ENCODE results near the gene ANKRD18A.
"Not testable (repeated sequence)": the region's sequence is repeated elsewhere in the genome, so short reads cannot be mapped to it uniquely, and the experiment has no call there.

ANKRD18A gene

DNA sequence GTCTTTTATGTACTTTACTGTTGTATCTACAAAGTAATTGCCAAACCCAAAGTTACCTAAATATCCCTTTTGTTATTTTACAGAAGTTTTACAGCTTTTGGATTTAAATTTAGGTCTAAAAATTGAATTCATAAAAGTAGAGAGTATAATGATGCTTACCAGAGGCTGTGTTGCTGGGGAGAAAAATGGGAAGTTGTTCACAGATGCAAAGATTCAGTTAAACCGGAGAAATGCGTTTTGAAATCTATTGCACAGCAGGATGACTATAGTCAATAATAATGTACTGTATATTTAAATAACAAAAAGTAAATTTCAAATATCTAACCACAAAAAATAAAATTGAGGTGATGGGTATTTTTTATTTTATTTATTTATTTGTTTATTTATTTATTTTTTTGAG lies 2.6 kb upstream of the ANKRD18A start:
- DNase-seq = peak in 2 of 3 donors; percentile 1 to 15

- DNase-seq = peak in 1 of 3 donors; percentile 12
These were observed 1.9 kb upstream of the ANKRD18A start for GRCh38 chr9:38622288-38622674.

- DNase-seq = peak in 2 of 3 donors; percentile 13 to 41
These were observed 1.3 kb upstream of the ANKRD18A start for GRCh38 chr9:38621434-38622287.

- DNase-seq = peak; percentile 12 to 25 (median 17)
These were observed 594 bp downstream of the ANKRD18A start for GRCh38 chr9:38619556-38620447.

- not testable (repeated sequence) for DNase-seq
These were observed 22.2 kb downstream of the ANKRD18A start for GRCh38 chr9:38598029-38598745.

- DNase-seq = not testable (repeated sequence)
These were observed 25.3 kb downstream of the ANKRD18A start for GRCh38 chr9:38595117-38595516.

GRCh38 chr9:38591346-38592063 lies 28.9 kb downstream of the ANKRD18A start:
- not testable (repeated sequence) for DNase-seq

GRCh38 chr9:38583765-38584164 lies 36.6 kb downstream of the ANKRD18A start:
- not testable (repeated sequence) for DNase-seq

- not testable (repeated sequence) for DNase-seq
These were observed 40.3 kb downstream of the ANKRD18A start for GRCh38 chr9:38580112-38580511.

- not testable (repeated sequence) for DNase-seq
These were observed 44.2 kb downstream of the ANKRD18A start for GRCh38 chr9:38576181-38576580.

DNA sequence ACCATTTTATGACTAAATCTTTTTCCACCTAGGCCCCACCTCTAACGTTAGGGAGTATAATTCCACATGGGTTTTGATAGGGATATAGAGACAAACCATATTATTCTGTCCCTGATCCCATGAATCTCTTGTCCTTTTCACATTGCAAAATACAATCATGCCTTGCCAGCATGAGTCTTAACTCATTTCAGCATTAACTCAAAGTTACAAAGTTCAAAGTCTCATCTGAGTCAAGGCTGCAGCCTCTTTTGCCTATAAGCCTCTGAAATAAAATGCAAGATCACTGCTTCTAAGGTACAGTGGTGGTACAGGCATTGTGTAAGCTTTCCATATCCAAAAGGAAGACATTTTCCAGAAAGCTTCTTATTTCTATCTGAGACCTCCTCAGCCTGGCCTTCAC lies 54.3 kb downstream of the ANKRD18A start:
- not testable (repeated sequence) for DNase-seq

- not testable (repeated sequence) for DNase-seq
These were observed 55.2 kb downstream of the ANKRD18A start for GRCh38 chr9:38565178-38565577.

GRCh38 chr9:38563911-38564310 lies 56.5 kb downstream of the ANKRD18A start:
- DNase-seq = not testable (repeated sequence)

DNA sequence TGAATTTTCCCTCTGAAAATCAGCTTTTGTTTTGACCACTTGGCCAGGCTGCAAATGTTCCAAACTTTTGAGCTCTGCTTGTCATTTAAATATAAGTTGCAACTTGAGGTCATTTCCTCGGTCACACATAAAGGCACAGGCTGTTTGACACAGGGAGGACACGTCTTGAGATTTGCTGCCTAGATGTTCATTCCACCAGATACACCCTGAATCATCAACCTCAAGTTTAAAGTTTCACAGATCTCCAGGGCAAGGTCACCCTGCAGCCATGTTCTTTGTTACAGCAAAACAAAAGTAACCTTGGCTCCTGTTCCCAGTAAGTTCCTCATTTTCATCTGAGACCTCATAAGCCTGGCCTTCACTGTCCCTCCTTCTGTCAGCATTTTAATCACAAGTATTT lies 59.3 kb downstream of the ANKRD18A start:
- not testable (repeated sequence) for DNase-seq

DNA sequence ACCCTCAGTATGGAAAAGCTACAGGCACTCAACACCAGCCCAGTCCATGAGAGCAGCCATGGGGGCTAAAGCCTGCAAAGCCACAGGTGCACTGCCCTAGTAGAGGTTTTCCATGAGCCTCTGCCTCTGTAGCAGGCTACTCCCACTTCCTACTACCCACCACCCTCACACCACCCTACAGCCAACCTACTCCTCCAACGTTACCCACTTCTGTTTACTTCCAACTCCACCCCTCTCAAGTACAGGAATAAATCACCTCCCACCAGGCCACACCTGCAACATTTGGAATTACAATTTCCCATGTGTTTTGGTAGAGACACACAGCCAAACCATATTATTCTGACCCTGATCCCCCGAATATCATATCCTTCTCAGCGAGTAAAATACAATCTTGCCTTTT lies 61.2 kb downstream of the ANKRD18A start:
- DNase-seq = not testable (repeated sequence)

DNA sequence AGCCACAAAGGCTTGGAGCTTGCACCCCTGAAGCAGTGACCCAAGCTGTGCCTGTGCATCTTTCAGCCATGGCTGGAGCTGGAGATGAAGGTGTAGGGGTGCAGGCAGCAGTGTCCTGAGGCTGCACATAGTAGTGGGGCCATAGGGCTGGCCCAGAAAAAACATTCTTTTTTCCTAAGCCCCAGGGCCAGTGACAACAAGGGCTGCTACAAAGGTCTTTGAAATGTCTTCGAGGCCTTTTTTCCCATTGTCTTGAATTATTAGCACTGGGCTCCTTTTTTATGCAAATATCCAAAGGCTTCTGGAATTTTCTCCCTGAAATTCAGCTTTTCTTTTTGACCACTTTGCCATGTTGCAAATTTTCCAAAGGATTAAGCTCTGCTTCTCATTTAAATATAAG lies 62.6 kb downstream of the ANKRD18A start:
- not testable (repeated sequence) for DNase-seq

DNA sequence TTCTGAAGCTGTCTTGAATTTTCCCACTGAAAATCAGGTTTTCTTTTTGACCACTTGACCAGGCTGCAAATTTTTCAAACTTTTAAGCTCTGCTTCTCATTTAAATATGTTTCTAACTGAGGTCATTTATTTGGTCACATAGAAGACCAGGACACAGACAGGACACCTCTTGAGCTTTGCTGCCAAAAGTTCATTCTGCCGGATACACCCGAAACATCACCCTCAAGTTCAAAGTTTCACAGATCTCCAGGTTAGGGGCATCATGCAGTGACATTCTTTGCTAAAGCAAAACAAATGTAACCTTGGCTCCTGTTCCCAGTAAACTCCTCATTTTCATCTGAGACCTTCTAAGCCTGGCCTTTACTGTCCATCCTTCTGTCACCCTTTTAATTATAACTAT lies 65.4 kb downstream of the ANKRD18A start:
- DNase-seq = not testable (repeated sequence)

DNA sequence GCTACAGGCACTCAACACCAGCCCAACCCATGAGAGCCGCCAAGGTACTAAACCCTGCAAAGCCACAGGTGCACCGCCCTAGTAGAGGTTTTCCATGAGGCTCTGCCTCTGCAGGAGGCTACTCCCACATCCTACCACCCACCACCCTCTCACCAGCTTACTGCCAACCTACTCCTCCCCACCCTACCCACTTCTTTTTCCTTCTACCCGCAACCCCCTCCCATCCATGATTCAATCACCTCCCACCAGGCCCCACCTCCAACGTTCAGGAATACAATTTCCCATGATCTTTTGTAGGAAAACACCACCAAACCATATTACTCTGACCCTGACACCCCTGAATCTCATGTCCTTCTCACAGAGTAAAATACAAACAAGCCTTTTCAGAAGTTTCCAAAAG lies 67.4 kb downstream of the ANKRD18A start:
- DNase-seq = not testable (repeated sequence)

- DNase-seq = peak in 2 of 3 donors; percentile 3 to 20
These were observed 73.8 kb downstream of the ANKRD18A start for GRCh38 chr9:38546497-38547163.

DNA sequence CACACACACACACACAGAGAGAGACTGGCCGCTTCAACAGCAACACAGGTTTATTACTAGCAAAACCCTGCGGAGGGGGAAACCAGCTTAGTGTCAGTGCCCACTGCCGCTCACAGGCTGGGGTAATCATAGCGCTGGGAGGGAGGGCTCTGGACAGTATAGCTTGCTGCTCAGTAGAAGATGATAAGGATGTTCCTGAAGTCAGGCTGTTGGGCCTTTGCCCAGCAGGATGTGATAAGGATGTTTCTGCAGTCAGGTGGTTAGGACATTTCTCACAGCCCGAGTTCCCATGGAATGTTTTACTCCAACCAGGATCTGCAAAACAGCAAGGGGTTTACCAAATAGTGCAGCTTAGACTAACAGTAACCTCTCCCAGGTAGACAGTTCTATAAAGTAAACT lies 79.9 kb downstream of the ANKRD18A start:
- DNase-seq = not testable (repeated sequence)

GRCh38 chr9:38529317-38529716 lies 91.1 kb downstream of the ANKRD18A start:
- DNase-seq = no peak

All from suppressor macrophage treated with lipopolysaccharide for 1 hour (primary cell).